GM19463 (cell line): ENCODE results near the gene CFLAR.
"Not testable (repeated sequence)": the region's sequence is repeated elsewhere in the genome, so short reads cannot be mapped to it uniquely, and the experiment has no call there.

ENCODE experiments used
- ATAC-seq: cut with Tn5 transposase; IDR thresholded peaks from one replicate; pipeline ENCODE4 v1.9.1; 2021; ENCODE audit warnings: mild to moderate bottlenecking, moderate library complexity; ENCODE audit not compliant: unreplicated experiment

The CFLAR gene

DNA sequence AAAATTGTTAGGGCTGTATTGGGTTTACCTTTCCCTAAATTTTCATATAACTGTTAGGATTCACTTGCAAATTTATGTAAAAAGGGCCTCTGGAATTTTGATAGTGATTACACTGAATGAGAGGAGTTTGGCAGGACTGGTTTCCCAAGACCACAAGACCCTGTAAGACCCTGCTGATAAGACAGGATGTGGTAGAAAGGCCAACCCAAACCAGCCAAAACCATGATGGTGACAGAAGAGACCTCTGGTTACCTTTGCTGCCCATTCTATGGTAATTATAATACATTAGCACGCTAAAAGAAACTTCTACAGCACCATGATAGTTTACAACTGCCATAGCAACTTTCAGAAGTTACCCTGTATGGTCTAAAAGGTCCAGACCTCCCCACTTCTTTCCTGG, 58.7 kb downstream of the CFLAR start:
- ATAC-seq = no peak

DNA sequence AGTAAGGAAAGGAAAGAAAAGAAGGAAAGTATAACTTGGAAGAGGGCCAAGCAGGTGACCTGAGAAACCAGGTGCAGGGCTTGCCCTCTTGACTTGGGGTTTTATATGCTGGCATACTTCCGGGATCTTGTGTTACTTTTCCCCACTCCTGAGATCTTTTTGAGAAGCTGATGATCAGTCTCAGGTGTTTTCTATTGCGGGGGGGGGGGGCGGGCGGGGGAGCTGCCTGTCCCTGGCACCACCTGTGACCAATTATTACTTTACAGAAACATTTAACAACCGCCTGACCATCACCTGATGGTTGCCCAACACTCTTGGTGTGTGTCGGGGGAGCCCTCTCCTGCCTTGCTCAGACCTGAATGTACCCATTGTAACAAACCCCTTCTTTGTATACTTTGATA, 60.1 kb downstream of the CFLAR start:
- no peak for ATAC-seq

DNA sequence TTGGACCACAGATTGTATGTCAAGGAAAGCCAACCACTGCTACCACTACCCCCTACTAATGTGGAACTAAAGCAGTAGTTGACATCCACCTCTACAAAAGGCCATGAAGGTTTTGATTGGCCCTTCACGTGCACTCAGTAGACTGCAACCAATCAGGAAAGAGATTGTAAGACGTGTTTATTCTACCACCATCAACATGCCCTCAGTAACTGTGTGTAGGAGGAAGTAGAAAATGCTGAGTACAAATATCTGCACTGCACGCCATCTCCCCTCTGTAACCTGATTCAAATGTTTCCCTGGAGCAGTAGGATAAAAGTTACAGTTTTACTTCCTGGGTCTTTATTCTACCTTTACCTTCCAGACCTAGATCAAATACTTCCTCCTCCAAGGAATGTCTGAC, 64.0 kb downstream of the CFLAR start:
- ATAC-seq = no peak

DNA sequence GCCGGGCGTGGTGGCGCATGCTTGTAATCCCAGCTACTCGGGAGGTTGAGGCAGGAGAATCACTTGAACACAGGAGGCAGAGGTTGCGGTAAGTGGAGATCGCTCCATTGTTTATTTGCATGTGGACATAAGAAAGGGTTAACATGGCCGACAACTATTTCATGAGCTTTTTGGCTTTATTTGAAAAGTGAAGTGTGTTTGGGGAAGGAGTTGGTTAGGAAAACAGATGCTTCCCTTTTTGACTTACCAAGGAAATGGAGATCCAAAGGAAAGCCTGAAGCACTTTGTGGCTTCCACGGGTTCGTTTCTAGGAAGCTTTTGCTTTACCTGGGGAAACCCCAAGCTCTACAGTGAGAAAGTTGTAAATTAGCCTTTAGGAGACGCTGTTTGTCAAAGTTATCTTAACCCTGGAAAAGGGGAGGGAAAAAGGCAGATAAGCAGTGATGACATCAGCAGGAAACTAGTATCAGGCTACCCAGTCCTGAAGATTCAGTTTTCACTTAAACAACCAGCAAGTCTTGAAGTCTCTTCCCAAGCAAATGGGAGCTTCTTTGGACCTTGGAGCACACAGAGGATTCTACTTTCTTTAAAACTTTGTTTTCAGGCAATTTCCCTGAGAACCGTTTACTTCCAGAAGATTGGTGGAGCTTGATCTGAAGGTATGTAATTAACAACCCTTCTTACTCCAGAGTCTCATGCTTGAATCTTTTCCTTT, 66.8 kb downstream of the CFLAR start, which contains the start of gene CASP10:
TSS of gene CASP10 (plus strand) at position 492 of the 715 bp plus-strand sequence. CDS start 2,637 bp downstream, outside the sequence.
- ATAC-seq = peak; percentile 78

DNA sequence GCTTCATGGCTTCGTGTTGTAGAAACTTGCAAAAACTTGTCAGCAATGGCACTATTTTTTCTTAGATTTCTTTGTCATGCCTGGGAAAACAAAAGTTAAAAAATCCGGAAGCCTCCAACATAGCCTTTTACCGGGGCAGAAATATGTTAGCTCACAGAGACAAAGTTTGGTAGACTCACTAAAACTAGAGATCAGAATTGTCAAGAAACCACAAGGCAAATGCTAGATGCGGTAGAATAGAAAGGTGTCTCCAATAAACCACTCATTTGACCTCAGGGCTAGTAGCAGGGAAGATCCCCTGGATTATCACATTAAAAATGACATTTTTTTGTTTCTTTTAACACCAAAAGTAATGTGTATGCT, 67.4 kb downstream of the CFLAR start:
- no peak for ATAC-seq

DNA sequence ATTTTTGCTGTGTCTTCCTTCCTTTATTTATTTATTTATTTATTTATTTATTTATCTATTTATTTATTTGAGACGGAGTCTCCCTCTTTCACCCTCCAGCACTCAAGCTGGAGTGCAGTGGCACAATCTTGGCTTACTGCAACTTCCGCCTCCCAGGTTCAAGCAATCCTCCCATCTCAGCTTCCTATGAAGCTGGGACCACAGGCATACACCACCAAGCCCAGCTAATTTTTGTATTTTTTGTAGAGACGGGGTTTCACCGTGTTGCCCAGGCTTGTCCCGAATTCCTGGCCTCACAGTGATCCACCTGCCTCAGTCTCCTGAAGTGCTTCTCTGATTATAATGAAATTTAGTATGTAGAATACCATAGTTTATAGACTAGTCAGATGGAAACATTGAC, 67.9 kb downstream of the CFLAR start:
- ATAC-seq = not testable (repeated sequence)

DNA sequence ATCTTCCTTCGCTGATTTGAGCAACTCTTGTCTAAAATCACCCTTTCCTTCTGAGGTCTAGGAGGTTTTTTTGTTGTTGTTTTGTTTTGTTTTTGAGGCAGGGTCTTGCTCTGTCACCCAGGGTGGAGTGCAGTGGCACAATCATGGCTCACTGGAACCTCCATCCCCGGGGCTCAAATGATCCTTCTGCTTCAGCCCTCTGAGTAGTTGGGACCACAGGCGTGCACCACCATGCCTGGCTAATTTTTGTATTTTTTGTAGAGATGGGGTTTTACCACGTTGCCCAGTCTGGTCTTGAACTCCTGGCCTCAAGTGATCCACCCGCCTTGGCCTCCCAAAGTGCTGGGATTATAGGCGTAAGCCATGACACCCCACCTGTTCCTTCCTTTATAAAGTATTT, 68.3 kb downstream of the CFLAR start:
- not testable (repeated sequence) for ATAC-seq

DNA sequence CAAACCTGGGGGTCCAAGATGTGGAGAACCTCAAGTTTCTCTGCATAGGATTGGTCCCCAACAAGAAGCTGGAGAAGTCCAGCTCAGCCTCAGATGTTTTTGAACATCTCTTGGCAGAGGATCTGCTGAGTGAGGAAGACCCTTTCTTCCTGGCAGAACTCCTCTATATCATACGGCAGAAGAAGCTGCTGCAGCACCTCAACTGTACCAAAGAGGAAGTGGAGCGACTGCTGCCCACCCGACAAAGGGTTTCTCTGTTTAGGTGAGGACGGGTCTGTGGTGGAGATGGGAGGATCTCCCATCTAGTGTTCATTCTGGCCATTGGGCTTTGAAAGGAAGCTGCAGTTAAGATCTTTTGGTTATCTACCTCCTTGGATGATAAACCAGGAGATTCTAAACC, 69.9 kb downstream of the CFLAR start:
- no peak for ATAC-seq

DNA sequence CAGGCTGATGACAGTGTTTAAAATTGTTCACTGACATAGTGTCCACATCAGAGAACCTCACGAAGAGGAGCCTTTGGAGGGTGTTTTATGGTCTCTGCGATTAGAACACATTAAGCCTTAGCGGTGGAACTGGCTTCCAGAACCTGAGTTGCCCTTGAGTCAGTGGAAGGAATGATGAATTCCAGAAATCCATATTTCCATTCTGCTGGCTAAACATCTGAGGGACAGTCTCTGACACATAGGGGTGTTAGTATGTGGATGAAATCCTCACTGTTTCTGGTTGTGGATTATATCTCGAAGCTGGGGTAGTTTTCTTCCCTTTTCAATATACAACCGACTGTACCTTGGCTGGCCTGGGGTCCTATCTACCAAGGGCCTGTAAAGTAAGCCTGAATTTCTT, 71.0 kb downstream of the CFLAR start:
- no peak for ATAC-seq

DNA sequence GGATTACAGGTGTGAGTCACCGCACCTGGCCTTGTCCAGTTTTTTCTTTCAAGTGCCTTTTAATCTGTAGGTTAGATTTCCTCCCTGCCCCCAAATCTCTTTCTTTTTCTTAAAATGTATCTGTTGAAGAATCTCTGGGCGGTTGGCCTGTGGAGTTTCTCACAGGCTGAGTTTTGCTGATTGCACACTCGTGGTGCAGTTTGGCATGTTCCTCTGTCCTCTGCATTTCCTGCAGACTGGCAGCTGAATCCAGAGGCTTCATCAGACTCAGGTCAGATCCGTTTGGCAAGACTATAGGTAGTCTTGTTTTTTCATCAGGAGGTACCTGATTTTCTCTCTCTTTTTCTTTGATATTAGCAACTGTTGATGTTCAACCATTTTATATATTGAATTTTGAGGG, 72.5 kb downstream of the CFLAR start:
- ATAC-seq = no peak

DNA sequence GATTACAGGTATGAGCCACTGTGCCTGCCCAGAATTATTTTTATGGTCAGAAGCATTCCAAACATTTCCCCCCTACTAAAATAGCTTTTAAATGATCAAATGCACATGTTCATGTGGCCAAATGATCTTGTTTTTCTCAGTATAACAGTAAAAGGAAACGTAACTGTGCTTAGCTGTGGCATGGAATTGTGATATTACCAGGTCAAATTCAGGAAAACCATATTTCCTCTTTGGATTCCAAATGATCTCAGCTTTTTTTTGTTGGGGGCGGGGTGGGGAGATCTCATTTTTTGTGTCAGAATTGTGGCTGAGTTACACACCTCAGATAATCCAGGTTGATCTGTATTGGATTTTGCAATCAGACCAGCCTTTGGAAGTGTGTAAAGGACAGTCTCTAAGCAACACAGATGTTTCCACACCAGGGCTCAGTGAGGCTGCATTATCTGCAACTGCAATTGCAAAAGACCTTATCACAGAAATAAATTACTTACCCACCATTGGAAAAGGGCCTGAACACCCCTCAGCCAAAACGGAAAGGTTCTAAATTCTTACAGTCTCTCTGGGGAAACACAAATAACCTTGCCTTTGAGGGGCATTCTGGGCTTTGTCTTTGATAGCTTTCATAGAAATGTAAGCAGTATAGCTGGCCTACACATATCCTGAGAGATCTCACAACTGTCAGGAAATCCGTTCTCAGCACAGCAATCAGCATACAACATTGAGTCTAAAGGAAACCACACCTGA, 75.3 kb downstream of the CFLAR start:
- peak; percentile 42 for ATAC-seq

DNA sequence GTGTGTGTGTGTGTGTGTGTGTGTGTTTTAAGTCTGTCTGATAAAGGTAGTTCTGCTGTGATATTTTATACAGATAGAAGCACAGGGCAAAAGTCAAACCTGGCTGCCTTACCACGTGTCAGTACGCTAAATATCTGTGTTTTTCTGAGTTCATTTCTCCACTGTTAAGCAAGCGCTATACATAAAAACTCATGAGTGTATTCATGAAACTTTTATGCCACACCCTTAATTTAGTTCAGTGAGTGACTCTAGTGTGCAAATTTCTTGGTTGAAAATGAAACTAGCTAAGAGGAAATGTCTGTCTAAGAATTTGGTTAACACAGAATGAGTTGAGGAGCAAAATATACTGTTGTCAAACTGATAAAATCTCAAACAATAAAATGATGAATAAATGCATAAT, 78.1 kb downstream of the CFLAR start:
- ATAC-seq = peak; percentile 89

DNA sequence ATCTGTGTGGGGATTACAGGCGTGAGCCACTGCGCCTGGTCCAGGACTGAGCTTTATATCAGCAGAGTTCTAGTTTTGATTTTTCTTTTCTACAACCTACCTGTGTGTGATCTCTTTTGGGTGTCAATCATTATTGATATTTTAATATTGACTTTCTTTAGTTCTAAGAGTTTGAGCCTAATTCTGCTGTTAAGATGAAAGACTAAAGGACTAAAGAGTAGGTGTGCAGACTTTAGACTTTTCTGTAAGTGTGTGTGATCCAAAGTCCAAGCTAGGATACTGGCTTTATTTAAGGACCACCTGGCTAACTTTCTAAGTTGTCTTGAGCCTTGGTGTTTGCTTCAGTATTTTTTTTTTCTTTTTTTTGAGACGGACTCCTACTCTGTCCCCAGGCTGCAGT, 79.4 kb downstream of the CFLAR start:
- ATAC-seq = no peak

DNA sequence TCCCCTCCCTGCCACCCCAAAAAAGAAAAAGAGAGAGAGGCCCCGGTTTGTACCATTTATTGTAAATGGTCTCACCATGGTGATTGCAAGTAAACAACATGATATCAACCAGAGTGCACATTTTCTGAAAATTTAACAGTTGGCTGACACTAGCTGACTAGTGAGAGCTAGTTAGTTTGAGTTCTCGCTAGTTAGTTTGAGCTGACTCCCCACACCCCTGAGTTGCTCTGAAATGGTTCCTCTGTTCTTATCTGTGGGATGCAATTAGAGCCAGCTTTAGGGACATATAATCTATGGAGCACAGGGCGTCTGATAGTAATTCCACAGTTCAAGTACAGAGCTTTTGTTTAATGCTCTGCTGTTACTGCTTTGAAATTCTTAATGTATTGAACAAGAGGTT, 80.0 kb downstream of the CFLAR start:
- ATAC-seq = no peak

DNA sequence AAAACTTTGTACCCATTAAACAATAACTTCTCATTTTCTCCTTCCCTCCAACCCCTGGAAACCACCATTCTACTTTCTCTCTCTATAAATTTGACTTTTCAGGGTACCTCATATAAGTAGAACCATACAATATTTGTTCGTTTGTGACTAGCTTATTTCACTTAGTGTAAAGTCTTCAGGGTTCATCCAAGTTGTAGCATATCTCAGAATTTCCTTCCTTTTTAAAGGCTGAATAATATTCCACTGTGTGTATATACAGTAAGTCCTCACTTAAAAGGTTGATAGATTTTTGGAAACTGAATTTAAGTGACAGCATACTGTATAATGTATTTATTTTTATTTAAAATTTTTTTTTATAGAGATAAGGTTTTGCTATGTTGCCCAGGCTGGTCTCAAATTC, 80.8 kb downstream of the CFLAR start:
- no peak for ATAC-seq

DNA sequence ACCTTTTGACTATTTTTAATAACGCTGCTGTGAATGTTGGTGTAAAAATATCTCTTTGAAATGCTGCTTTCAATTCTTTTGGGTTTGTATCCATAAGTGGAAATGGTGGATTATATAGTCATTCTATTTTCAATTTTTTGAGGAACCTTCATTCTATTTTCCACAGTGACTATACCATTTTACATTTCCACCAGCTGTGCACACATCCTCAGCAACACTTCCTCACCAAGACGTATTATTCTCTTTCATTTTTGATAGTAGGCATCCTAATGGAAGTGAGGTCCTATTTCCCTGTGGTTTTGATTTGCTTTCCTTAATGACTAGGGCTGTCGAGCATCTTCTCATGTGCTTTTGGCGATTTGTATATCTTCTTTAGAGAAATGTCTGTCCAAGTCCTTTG, 81.8 kb downstream of the CFLAR start:
- no peak for ATAC-seq

DNA sequence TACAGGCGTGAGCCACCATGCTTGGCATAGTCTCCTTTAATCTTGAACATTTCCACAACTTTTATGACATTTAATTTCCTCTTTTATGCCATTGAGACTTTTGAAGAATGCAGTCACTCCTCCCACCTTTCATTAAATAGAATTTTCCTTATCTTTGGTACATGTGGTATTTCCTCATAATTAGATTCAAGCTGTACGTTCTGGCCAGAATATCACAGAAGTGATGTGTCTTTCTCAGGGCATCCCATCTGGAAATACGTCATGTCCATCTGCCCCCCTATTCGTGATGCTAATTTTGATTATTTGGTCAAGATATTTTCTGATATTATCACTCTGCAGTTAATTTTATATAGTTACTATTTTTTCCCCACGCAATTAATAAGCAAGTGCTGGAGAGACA, 83.9 kb downstream of the CFLAR start:
- no peak for ATAC-seq

DNA sequence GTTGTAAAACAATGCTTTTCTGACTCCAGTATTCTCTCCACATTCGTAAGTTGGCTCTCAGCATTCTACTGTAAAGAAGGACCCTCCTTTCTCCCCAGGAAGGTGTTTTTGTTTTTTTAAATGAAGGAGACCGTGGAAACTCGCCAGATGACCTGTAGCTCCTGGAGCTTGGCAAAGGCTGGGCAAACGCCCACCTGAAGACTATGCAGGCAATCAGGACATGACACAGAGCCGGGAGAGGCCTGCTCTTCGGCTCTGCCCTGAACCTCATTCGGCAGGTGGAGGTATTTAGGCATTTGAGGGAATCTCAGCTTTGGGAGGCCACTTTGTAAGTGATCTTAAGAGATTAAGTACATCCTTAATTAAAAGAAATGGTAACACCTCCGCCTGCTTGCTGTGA, 84.4 kb downstream of the CFLAR start:
- no peak for ATAC-seq

DNA sequence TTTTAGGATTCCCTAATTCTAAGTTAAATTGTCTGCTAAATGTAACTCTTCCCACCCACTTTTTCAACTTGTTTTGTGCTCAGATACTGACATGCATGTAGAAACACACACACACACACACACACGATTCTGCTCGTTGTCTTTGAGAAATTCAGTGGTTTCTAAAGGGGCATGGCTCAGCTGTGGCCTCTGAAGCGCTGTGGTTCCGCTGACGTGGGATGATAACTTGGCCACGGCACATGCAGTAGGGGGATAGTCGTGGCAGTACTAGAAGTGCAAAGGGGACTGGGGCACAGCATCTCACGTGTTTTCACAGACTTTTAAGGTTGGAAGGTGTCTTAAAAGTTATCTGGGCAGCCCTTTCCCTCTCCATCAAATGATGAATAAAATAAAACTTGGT, 85.4 kb downstream of the CFLAR start:
- no peak for ATAC-seq

DNA sequence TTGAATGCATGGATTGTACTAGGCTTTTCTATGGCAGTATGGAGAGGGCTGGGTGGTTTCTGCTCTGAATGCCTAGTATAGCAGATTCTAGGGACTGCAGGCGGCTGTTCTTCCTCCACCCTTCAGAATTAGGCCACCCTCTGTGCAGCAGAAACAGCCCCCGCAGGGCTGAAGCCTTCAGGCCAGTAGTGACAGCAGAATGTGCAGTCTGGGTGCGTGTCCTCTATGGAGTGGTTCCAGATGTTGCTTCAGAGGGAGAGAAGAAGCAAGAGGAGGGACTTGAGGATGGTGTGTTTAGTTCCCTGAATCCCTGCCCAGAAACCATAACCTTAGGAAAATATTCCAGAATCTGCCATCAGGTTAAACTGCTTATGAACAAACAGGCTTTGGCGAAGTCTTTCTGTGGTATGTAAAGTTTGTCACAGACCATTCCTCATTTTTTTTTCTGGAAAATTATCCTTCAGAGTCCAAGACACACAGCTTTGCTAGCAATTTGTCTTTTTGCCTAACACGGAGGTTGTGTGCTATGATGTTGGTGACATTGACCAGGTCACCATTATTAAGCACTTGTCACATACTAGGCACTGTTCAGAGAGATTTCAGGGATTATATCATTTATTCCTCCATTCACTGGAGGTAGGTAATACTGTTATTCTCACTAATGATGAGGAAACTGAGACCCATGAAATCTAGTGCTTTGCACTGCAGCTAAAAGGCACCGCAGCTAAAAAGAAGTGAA, 88.1 kb downstream of the CFLAR start:
- no peak for ATAC-seq

DNA sequence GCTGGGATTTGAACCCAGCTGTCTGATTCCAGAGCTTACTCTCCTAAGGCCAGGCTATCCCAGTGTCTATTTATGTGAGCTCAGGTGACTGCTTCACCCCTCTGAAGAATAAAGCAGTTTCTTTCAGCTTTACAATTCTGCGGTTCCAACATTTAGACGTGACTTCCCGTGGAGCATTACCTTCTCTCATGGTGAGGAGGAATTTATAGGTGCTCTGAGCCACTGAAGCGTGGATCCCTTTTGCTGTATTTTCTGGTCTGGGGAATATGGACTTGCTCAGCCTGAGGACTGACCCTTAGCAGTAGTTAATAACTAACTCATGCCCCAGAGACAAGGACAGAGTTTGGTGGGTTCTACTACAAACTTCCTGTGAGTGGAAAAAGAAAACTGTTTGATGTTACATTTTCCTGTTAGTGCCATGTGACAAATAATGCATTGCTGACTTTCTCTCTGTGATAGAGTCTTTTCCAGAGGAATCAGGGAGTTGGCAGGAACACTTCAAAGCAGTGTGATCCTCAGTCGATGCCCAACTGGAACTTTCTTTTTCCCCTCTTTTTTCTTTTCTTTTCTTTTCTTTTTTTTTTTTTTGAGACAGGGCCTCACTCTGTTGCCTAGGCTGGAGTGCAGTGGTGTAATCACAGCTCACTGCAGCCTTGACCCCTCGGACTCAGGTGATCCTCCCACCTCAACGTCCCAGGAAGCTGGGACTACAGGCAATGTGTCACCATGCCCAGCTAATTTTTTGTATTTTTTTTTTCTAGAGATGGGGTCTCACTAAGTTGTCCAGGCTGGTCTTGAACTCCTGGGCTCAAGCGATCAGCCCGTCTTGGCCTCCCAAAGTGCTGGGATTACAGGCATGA, 88.9 kb downstream of the CFLAR start:
- ATAC-seq = peak; percentile 45
